ENCODE results near the gene CAPN11.
"Not testable (repeated sequence)": the region's sequence is repeated elsewhere in the genome, so short reads cannot be mapped to it uniquely, and the experiment has no call there.

Gene CAPN11

GRCh38 chr6:44230034-44230675 lies 71.5 kb downstream of the CAPN11 start:
- DNase-seq = no peak

GRCh38 chr6:44231426-44231825 lies 72.8 kb downstream of the CAPN11 start:
- not testable (repeated sequence) for DNase-seq

GRCh38 chr6:44232676-44233566 lies 74.3 kb downstream of the CAPN11 start:
- DNase-seq = no peak

- DNase-seq = no peak
Measured at GRCh38 chr6:44233567-44234100, 75.0 kb downstream of the CAPN11 start.

Data from CD4-positive, alpha-beta T cell treated with Interleukin-17A for 4 hours (primary cell).